BJ (cell line): ENCODE data around the gene HDAC9. TPM values are rescaled to one million over a fixed set of nuclear protein-coding genes. Genes with fewer than 3 reads are reported as not detected.

Source experiments
- CTCF ChIA-PET: fragments of 350-600 bp; formaldehyde crosslinking; extraction: SDS; loops from one replicate; lab custom pipeline; 2021; ENCODE audit warnings: antibody characterized with exemption, inconsistent platforms; lab: Yijun Ruan, JAX
- POLR2A ChIA-PET: fragments of 300-600 bp; sonication (Branson Sonifier 250); formaldehyde crosslinking; extraction: SDS; loops from one replicate; lab custom pipeline; 2021; ENCODE audit warnings: antibody characterized with exemption; lab: Charles Lee
- DNase-seq: peaks from one replicate; pipeline ENCODE4 v3.0.0-alpha.2; 2011; ENCODE audit warnings: low read depth
- H3K27me3 ChIP-seq: 2 replicates; pipeline ENCODE4 v1.6.0; 2011; ENCODE audit warnings: low read length; ENCODE audit not compliant: control insufficient read depth, insufficient read depth
- H3K36me3 ChIP-seq: 2 replicates; pipeline ENCODE4 v1.5.1; 2011; ENCODE audit warnings: low read length; ENCODE audit not compliant: control insufficient read depth, insufficient read depth
- H3K4me3 ChIP-seq: 2 replicates; pipeline ENCODE4 v1.5.1; 2011; ENCODE audit warnings: low read depth, mild to moderate bottlenecking, control low read depth, low read length
- CTCF ChIP-seq: IDR thresholded peaks from 2 replicates; pipeline ENCODE4 v1.5.1; 2011; ENCODE audit warnings: low read depth, mild to moderate bottlenecking, control low read depth, inconsistent platforms, low read length, moderate library complexity; ENCODE audit not compliant: insufficient read depth
- polyA plus RNA-seq: library from polyadenylated mRNA; depleted of rRNA; stranded (reverse); fragments of >200 nt; gene quantifications from 2 replicates; pipeline ENCODE4 v1.2.3, GENCODE V29; 2011

HDAC9 gene
- polyA plus RNA-seq, 1 experiment = 14.7 TPM

DNA sequence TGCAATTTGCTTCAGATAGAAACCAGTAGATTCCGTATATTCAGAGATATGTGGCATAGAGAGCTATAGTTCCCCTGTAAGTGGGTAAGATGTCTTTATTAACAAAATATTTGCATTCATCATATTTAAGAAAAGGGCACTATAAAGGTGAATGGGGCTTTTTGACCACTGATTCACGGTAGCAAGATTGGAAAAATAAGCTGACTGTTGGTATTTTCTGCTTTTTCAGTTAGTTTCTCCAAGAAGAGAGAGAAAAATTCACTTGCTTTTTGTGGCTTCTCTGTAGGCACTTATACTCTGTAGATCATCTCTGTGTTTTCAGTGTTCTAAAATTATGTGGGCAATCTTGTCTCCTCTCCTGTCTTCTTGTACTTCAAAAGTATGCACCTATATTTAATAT, 376.8 kb downstream of the HDAC9 start:
- CTCF ChIA-PET = interaction anchor here (0.6 kb wide), 1 partner anchor 29 kb away, joined by 4 read pairs; no protein-coding TSS in a partner anchor
- Histone ChIP-seq H3K36me3 (no peaks in the 10 kb centered on the region), H3K4me3 (no peak overlapping the region), H3K27me3 (no peaks in the 10 kb centered on the region)
- TF ChIP-seq CTCF = no peak
- no peak for DNase-seq
- POLR2A ChIA-PET = no interaction called here

GRCh38 chr7:18873734-18874336, 378.3 kb downstream of the HDAC9 start:
- TF ChIP-seq CTCF = peak; percentile 68
- ChIA-PET POLR2A (no interaction called here), CTCF (interaction anchor here (0.9 to 1.0 kb wide), 2 partner anchors 14 to 228 kb away, joined by 3 read pairs; no protein-coding TSS in a partner anchor)
- peak; percentile 13 for DNase-seq
- Histone ChIP-seq H3K4me3 (no peak overlapping the region), H3K36me3 (no peaks in the 10 kb centered on the region), H3K27me3 (no peaks in the 10 kb centered on the region)

GRCh38 chr7:18874880-18875279, 379.3 kb downstream of the HDAC9 start:
- Histone ChIP-seq H3K36me3 (no peaks in the 10 kb centered on the region), H3K27me3 (no peaks in the 10 kb centered on the region), H3K4me3 (no peak overlapping the region)
- no peak for TF ChIP-seq CTCF
- CTCF ChIA-PET = interaction anchor here (1.0 kb wide), 1 partner anchor 13 kb away, joined by 5 read pairs; no protein-coding TSS in a partner anchor
- DNase-seq = no peak
- POLR2A ChIA-PET = no interaction called here

GRCh38 chr7:18877874-18878273, 382.3 kb downstream of the HDAC9 start:
- H3K27me3 ChIP-seq = no peaks in the 10 kb centered on the region
- CTCF ChIA-PET = no interaction called here
- POLR2A ChIA-PET = no interaction called here

GRCh38 chr7:18886832-18887231, 391.3 kb downstream of the HDAC9 start:
- POLR2A ChIA-PET = no interaction called here
- CTCF ChIA-PET = interaction anchor here (0.6 to 1.0 kb wide), 3 partner anchors 13 to 30 kb away, joined by 3 read pairs; no protein-coding TSS in a partner anchor

More at GRCh38 chr7:18877874-18878273, 382.3 kb downstream of the HDAC9 start:
- DNase-seq = no peak
- TF ChIP-seq CTCF = no peak
- H3K4me3 ChIP-seq = no peak overlapping the region
- H3K36me3 ChIP-seq = no peaks in the 10 kb centered on the region

More at GRCh38 chr7:18886832-18887231, 391.3 kb downstream of the HDAC9 start:
- H3K27me3 ChIP-seq = no peaks in the 10 kb centered on the region
- TF ChIP-seq CTCF = no peak
- DNase-seq = no peak
- no peak overlapping the region for H3K4me3 ChIP-seq
- no peaks in the 10 kb centered on the region for H3K36me3 ChIP-seq
